Measurements from ENCODE around the gene EML5.

DNA sequence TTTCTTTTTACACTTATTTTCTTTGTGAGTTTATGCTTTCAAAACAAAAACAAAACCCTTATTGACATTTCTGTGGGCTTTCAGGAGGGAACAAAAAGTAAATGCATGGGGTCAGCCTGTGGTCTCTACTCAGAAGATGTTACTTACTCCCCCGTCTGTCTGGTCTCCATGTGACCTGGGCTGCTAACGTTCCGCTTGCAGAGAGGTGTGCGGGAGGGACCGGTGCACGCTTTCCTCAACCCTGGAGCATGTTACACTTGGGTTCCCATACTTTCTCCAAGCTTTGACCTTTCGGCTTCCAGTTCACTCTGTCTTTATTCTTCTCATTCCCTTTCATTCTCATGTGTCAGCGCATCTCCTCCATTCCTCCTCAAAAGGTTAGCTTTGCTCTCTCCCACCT is 193.4 kb downstream of the EML5 start:
- no peak for TF ChIP-seq POLR2A (IDR thresholded peaks at IDR 0.05; ENCODE audit: low read depth, low read length)
- TF ChIP-seq POLR2AphosphoS5 (IDR thresholded peaks at IDR 0.05; ENCODE audit: low read depth, low read length), result no peak

Measured in GM12892 (cell line).